HG03575 (cell line): Measurements from ENCODE around the gene RNF113B.

Experiments
- ATAC-seq: cut with Tn5 transposase; IDR thresholded peaks from one replicate; pipeline ENCODE4 v1.9.1; 2021; ENCODE audit not compliant: unreplicated experiment, insufficient number of reproducible peaks, low FRiP score; ENCODE audit errors: extremely low read depth

Gene RNF113B

GRCh38 chr13:98144801-98145350, 32.2 kb downstream of the RNF113B start:
- no peak for ATAC-seq

GRCh38 chr13:98144027-98144741, 32.9 kb downstream of the RNF113B start:
- no peak for ATAC-seq

- ATAC-seq = no peak
Observed at GRCh38 chr13:98143601-98144026, 33.5 kb downstream of the RNF113B start.

GRCh38 chr13:98143157-98143553, 33.9 kb downstream of the RNF113B start:
- no peak for ATAC-seq

GRCh38 chr13:98142380-98143156, 34.5 kb downstream of the RNF113B start, which contains the start of gene FARP1:
FARP1 (plus strand) TSS chr13:98143094; CDS start chr13:98213243, 70,149 bp downstream.
- ATAC-seq = no peak

GRCh38 chr13:98141509-98142379, 35.3 kb downstream of the RNF113B start:
- no peak for ATAC-seq

GRCh38 chr13:98141091-98141490, 36.0 kb downstream of the RNF113B start:
- no peak for ATAC-seq

GRCh38 chr13:98134901-98135300, 42.2 kb downstream of the RNF113B start:
- ATAC-seq = no peak

- ATAC-seq = peak; percentile 61
Observed at GRCh38 chr13:98133946-98134345, 43.1 kb downstream of the RNF113B start.

GRCh38 chr13:98129059-98129746, 47.9 kb downstream of the RNF113B start:
- no peak for ATAC-seq
